ENCODE measurements around the gene PSMD6. TPM values are rescaled to one million over a fixed set of nuclear protein-coding genes. Genes with fewer than 3 reads are reported as not detected.

Gene PSMD6
- total RNA-seq, 1 donor from 2014 or later, result 76.9 TPM

DNA sequence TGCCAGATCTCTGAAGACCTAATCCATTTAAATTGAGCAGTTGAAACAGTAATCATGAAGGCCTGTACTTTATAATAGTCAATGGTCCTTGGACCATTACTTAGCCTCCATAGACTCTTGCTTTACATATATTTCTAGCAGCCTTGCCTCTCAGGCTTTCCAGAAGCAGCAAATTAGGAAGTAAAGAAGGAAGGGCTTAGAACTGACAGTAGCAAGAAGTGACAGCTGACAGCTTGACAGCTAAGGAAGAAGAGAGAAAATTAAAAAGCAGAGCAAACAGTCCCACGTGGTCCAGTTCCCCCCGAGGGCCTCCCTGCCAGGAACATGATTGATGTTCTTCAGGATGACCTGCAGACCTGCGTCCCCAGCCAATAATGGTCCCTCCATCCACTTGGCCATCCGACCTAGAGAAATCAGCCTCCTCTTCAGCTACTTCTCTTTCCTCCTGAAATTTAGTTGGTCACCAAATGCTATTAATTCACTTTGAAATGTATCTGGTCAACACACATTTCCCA is 15.0 kb upstream of the PSMD6 start:
- H3K27me3 Mint-ChIP-seq, result peaks cover 4% of the 10 kb centered on the region
- H3K9me3 Mint-ChIP-seq (ENCODE audit: low read depth), result peaks cover 14% of the 10 kb centered on the region
- H3K36me3 Mint-ChIP-seq (ENCODE audit: insufficient read depth), result no peaks in the 10 kb centered on the region
- H3K4me1 Mint-ChIP-seq (ENCODE audit: low read depth), result no peaks in the 10 kb centered on the region
- no peak for DNase-seq (ENCODE audit: low spot score, unreplicated experiment)
- no peak overlapping the region for H3K27ac Mint-ChIP-seq
- TF ChIP-seq CTCF (IDR thresholded peaks at IDR 0.05; ENCODE audit: unreplicated experiment), result no peak
- H3K4me3 Mint-ChIP-seq (ENCODE audit: low read depth), result no peak overlapping the region

- no peaks in the 10 kb centered on the region for H3K36me3 Mint-ChIP-seq (ENCODE audit: insufficient read depth)
- peaks cover 1% of the 10 kb centered on the region for H3K4me1 Mint-ChIP-seq (ENCODE audit: low read depth)
- peaks cover 4% of the 10 kb centered on the region for H3K27me3 Mint-ChIP-seq
- H3K9me3 Mint-ChIP-seq (ENCODE audit: low read depth), result peaks cover 14% of the 10 kb centered on the region
- TF ChIP-seq CTCF (IDR thresholded peaks at IDR 0.05; ENCODE audit: unreplicated experiment), result no peak
- no peak for DNase-seq (ENCODE audit: low spot score, unreplicated experiment)
- H3K27ac Mint-ChIP-seq, result no peak overlapping the region
- no peak overlapping the region for H3K4me3 Mint-ChIP-seq (ENCODE audit: low read depth)
Observed at GRCh38 chr3:64037084-64037483, 13.8 kb upstream of the PSMD6 start.

DNA sequence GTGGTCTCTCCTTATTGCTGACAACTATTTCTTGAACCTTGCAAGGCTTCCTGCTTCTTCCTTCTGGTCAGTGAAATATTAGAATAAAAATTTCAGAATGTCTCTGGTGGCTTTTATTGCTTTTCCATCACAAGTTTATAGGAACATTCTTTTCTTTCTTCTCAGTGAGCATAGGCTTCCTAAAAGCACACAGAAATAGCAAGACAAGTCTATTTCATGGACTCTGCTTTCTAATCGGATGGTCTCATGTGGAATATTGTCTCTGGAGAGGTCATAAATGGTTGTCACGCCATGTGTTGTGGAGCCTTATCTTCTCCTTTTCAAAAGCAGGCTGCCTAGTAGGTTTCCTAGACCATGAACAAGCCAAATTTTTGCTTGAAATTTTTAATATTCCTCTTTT is 9.8 kb upstream of the PSMD6 start:
- Mint-ChIP-seq H3K27me3 (peaks cover 8% of the 10 kb centered on the region), H3K36me3 (ENCODE audit: insufficient read depth) (no peaks in the 10 kb centered on the region), H3K4me1 (ENCODE audit: low read depth) (peaks cover 6% of the 10 kb centered on the region), H3K9me3 (ENCODE audit: low read depth) (peaks cover 14% of the 10 kb centered on the region), H3K27ac (no peak overlapping the region), H3K4me3 (ENCODE audit: low read depth) (no peak overlapping the region)
- TF ChIP-seq CTCF (IDR thresholded peaks at IDR 0.05; ENCODE audit: unreplicated experiment), result no peak
- DNase-seq (ENCODE audit: low spot score, unreplicated experiment), result no peak

- H3K36me3 Mint-ChIP-seq (ENCODE audit: insufficient read depth), result no peaks in the 10 kb centered on the region
- peaks cover 10% of the 10 kb centered on the region for H3K4me1 Mint-ChIP-seq (ENCODE audit: low read depth)
- DNase-seq (ENCODE audit: low spot score, unreplicated experiment), result no peak
- no peak overlapping the region for H3K4me3 Mint-ChIP-seq (ENCODE audit: low read depth)
- peaks cover 8% of the 10 kb centered on the region for H3K27me3 Mint-ChIP-seq
- peak overlapping the region; percentile 49 for H3K27ac Mint-ChIP-seq
- peaks cover 14% of the 10 kb centered on the region for H3K9me3 Mint-ChIP-seq (ENCODE audit: low read depth)
- no peak for TF ChIP-seq CTCF (IDR thresholded peaks at IDR 0.05; ENCODE audit: unreplicated experiment)
Observed at GRCh38 chr3:64031540-64032508, 8.5 kb upstream of the PSMD6 start.

GRCh38 chr3:64030741-64031140 is 7.4 kb upstream of the PSMD6 start:
- H3K36me3 Mint-ChIP-seq (ENCODE audit: insufficient read depth), result no peaks in the 10 kb centered on the region
- H3K9me3 Mint-ChIP-seq (ENCODE audit: low read depth), result peaks cover 14% of the 10 kb centered on the region
- TF ChIP-seq CTCF (IDR thresholded peaks at IDR 0.05; ENCODE audit: unreplicated experiment), result peak; percentile 94
- peaks cover 8% of the 10 kb centered on the region for H3K27me3 Mint-ChIP-seq
- DNase-seq (ENCODE audit: low spot score, unreplicated experiment), result peak; percentile 62
- peak overlapping the region; percentile 85 for H3K27ac Mint-ChIP-seq
- H3K4me1 Mint-ChIP-seq (ENCODE audit: low read depth), result peaks cover 10% of the 10 kb centered on the region
- peak overlapping the region; percentile 43 for H3K4me3 Mint-ChIP-seq (ENCODE audit: low read depth)
